Fibroblast of the aortic adventitia (primary cell): ENCODE results near the gene MKNK2. TPM values are rescaled to one million over a fixed set of nuclear protein-coding genes. Genes with fewer than 3 reads are reported as not detected.
"Not testable (repeated sequence)": the region's sequence is repeated elsewhere in the genome, so short reads cannot be mapped to it uniquely, and the experiment has no call there.

ENCODE experiments used
- DNase-seq: peaks from one replicate; pipeline ENCODE4 v3.0.0-alpha.2; 2010; ENCODE audit warnings: low read depth
- H3K4me3 ChIP-seq: 2 replicates; pipeline ENCODE4 v1.5.1; 2011; ENCODE audit warnings: low read depth, mild to moderate bottlenecking, control low read depth, low read length, moderate library complexity
- small RNA-seq: library from RNA; depleted of rRNA; stranded (forward); fragments of <200 nt; gene quantifications from one replicate; pipeline ENCODE3, GENCODE V24; 2012
- total RNA-seq: library from RNA; depleted of rRNA; stranded (reverse); fragments of >200 nt; gene quantifications from 2 replicates; pipeline ENCODE4 v1.2.3, GENCODE V29; 2012; ENCODE audit warnings: low replicate concordance
- TF ChIP-seq, protein P1 (sequence below): IDR thresholded peaks from 2 replicates; pipeline ENCODE4 v1.5.1; 2011; ENCODE audit warnings: mild to moderate bottlenecking, low read length, control low read depth, inconsistent platforms; ENCODE audit not compliant: insufficient read depth

The MKNK2 gene
- total RNA-seq, 1 donor = 84.3 TPM

DNA sequence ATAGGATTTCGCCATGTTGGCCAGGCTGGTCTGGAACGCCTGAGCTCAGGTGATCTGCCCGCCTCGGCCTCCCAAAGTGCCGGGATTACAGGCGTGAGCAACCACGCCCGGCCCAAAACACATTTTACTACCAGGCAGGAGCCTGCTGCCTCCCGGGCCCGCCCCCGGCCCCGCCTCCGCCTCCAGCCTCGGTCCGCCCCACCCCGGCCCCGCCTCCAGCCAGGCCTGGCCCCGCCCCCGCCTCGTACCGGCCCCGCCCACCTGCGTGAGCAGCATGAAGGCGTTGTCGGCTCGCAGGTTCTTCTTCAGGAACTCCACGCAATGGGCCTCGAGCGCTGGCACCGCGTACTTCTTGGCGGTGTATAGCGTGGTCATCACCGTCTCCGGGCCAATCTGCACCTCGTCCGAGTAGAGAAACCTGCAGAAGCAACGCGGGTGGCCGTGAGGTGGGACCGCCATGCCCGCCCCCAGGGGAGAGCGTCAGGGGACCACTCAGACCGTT, 58.2 kb downstream of the MKNK2 start:
- DNase-seq = no peak
- H3K4me3 ChIP-seq = no peak overlapping the region
- TF ChIP-seq, protein P1, sequence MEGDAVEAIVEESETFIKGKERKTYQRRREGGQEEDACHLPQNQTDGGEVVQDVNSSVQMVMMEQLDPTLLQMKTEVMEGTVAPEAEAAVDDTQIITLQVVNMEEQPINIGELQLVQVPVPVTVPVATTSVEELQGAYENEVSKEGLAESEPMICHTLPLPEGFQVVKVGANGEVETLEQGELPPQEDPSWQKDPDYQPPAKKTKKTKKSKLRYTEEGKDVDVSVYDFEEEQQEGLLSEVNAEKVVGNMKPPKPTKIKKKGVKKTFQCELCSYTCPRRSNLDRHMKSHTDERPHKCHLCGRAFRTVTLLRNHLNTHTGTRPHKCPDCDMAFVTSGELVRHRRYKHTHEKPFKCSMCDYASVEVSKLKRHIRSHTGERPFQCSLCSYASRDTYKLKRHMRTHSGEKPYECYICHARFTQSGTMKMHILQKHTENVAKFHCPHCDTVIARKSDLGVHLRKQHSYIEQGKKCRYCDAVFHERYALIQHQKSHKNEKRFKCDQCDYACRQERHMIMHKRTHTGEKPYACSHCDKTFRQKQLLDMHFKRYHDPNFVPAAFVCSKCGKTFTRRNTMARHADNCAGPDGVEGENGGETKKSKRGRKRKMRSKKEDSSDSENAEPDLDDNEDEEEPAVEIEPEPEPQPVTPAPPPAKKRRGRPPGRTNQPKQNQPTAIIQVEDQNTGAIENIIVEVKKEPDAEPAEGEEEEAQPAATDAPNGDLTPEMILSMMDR = no peak

DNA sequence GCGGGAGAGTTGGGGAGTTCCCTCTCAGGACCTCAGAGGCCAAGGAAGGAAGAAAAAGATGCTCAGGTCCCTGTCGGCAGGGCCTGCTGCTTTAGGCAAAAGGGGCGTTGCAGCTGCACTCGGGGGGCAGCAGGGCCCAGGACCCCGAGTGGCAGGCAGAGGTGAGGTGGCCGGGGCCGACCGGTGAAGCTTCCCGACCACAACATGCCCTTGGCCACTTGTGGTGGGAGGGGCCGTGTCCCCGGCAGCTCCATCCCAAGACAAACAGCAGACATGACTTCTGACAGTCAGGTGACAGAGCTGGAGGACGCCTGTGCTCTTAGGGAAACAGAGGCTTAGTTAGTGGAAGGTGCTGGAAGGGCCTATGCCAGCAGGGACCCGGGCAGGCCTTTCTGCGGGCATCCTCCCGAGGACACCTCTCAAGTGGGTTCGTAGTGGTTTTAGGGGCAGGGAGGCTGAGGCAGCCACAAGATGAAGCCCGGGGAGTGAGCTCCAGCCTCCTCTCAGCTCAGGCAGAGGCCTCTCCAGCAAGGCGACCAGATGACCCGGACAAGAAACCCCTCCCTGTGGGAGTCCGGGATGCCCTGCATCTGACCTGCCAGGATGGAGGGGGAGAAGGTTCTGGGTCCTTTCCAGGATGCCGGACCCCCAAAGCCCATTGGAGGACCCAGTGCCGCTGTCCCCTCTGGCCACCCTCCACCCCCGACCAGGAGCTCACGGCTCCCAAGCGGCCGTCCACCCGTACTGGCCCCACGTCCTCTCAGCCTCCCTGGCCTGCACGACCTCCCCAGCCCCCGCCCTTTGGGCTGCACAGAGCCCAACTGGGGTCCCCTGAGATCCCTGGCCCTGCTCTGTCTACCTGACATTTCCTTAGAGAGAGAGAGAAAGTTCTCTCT, 59.8 kb downstream of the MKNK2 start:
- TF ChIP-seq, protein P1 = no peak
- H3K4me3 ChIP-seq = no peak overlapping the region
- no peak for DNase-seq

GRCh38 chr19:1990230-1991017, 60.6 kb downstream of the MKNK2 start:
- DNase-seq = no peak
- no peak overlapping the region for H3K4me3 ChIP-seq
- TF ChIP-seq, protein P1 = no peak

DNA sequence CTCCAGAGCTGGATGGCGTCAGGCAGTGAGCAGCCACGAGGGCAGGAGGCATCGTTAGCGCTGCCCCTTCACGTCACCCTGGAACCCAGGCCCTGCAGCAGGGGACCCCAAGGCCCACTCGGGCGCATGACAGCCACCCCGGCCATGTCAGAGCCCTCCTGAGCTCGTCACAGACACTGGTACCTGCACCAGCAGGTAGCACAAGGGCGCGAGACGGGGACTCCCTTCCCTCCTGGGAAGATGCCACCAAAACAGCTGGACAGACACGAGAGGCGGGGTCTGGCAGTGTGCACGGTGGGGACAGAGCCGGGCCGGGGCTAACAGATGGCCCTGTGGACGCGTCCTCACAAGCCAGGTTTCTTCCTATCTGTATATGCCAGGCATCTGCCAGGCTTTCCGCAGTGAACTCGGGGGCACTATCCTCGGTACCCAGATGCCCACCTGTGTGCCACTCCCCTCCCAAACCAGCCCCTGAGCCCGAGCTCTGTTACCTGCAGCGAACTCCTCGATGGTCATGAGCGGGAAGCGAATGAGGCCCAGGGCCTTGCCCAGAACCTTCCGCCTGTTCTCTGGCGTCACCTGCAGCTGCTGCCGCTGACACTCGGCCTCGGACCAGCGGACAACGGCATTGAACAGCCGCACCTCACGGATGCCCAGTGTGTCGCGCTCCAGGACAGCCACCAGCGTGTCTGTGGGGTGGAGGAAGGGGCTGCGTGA, 61.4 kb downstream of the MKNK2 start:
- TF ChIP-seq, protein P1 = no peak
- no peak for DNase-seq
- no peak overlapping the region for H3K4me3 ChIP-seq

- not testable (repeated sequence) for H3K4me3 ChIP-seq, DNase-seq
Measured at GRCh38 chr19:1988464-1988863, 62.6 kb downstream of the MKNK2 start.

Small RNAs within 50 kb of the gene (small RNA-seq; reads per million reads assigned to genes)
- gene AC007136.1 = not detected

Other genes with a start within 250 kb of the MKNK2 start
- 0.16 and 3.3 TPM in 2 replicates for gene ATP8B3, start 239.0 kb downstream of the MKNK2 start, total RNA-seq
- gene REXO1, start 202.8 kb downstream of the MKNK2 start, total RNA-seq = 9.0 and 13.0 TPM in 2 replicates
- gene KLF16, start 187.7 kb downstream of the MKNK2 start, total RNA-seq = 6.5 and 7.3 TPM in 2 replicates
- 48.0 and 51.2 TPM in 2 replicates for gene ABHD17A, start 165.7 kb downstream of the MKNK2 start, total RNA-seq
- 2.6 and 4.2 TPM in 2 replicates for gene ADAT3, start 145.8 kb downstream of the MKNK2 start, total RNA-seq
- gene SCAMP4, start 145.8 kb downstream of the MKNK2 start, total RNA-seq = 51.6 and 59.3 TPM in 2 replicates
- gene CSNK1G2, start 110.1 kb downstream of the MKNK2 start, total RNA-seq = 29.6 and 47.5 TPM in 2 replicates
- 15.5 and 59.3 TPM in 2 replicates for gene BTBD2, start 35.5 kb downstream of the MKNK2 start, total RNA-seq
- gene MOB3A, start 45.1 kb upstream of the MKNK2 start, total RNA-seq = 7.4 and 40.4 TPM in 2 replicates
- 0.16 and 1.4 TPM in 2 replicates for gene IZUMO4, start 45.7 kb upstream of the MKNK2 start, total RNA-seq
- 82.7 and 102 TPM in 2 replicates for gene AP3D1, start 100.3 kb upstream of the MKNK2 start, total RNA-seq
- 10.3 and 12.0 TPM in 2 replicates for gene DOT1L, start 112.7 kb upstream of the MKNK2 start, total RNA-seq
- gene PLEKHJ1, start 185.1 kb upstream of the MKNK2 start, total RNA-seq = 30.9 and 33.4 TPM in 2 replicates
- 11.9 and 29.6 TPM in 2 replicates for gene SF3A2, start 185.6 kb upstream of the MKNK2 start, total RNA-seq
- gene AMH, start 198.1 kb upstream of the MKNK2 start, total RNA-seq = 0.81 and 1.8 TPM in 2 replicates
- 0.27 and 0.74 TPM in 2 replicates for gene JSRP1, start 205.2 kb upstream of the MKNK2 start, total RNA-seq
- gene PEAK3, start 230.9 kb upstream of the MKNK2 start, total RNA-seq = not detected in 2 replicates